T-helper 22 cell (primary cell): ENCODE results near the gene SBNO1.
"Not testable (repeated sequence)": the region's sequence is repeated elsewhere in the genome, so short reads cannot be mapped to it uniquely, and the experiment has no call there.

Experiments
- DNase-seq: peaks from one replicate; pipeline ENCODE4 v3.0.0-alpha.2; 2020; ENCODE audit warnings: low read depth

The SBNO1 gene

DNA sequence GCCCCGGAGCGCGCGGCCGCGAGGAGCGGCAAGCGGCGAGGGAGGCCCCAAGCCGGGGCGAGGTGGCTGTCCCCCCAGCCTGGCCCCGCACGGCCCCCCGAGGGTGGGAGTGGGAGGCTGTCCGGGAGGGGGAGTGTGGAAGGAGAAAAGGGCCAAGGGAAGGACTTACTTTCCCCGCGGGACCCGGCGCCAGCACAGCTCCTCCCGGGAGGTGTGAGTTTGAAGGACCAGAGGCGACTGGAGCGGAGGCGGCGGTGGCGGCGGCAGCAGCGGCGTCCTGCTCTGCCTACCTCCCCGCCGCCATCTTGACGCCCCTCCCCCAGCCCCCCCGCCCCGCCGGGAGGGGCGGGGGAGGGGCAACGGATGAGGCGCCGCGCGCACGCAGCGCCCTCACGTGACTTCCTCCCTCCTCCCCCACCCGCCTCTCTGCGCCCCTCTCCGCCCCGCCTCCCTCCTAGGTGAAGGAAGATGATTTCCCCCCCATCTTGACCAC lies at the start of gene SBNO1:
Gene SBNO1, minus strand, starts transcription at position 316 of the 493 bp plus-strand sequence. CDS start 14,406 bp downstream, outside the sequence.
- peak; percentile 88 for DNase-seq

DNA sequence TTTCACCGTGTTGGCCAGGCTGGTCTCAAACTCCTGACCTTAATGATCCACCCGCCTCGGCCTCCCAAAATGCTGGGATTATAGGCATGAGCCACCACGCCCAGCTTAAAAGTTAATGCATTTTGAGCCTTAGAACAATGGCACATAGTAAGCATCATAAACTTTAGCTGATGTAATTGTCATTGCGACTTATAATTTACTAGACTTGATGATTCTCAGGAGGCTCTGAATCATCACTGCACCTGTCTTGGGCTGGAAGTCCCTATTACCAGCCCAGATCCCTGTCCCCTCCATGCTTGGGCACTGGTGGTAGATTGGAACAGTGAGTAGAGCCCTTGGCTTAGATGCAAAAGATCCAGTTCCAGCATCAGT lies 45.4 kb upstream of the SBNO1 start:
- no peak for DNase-seq

DNA sequence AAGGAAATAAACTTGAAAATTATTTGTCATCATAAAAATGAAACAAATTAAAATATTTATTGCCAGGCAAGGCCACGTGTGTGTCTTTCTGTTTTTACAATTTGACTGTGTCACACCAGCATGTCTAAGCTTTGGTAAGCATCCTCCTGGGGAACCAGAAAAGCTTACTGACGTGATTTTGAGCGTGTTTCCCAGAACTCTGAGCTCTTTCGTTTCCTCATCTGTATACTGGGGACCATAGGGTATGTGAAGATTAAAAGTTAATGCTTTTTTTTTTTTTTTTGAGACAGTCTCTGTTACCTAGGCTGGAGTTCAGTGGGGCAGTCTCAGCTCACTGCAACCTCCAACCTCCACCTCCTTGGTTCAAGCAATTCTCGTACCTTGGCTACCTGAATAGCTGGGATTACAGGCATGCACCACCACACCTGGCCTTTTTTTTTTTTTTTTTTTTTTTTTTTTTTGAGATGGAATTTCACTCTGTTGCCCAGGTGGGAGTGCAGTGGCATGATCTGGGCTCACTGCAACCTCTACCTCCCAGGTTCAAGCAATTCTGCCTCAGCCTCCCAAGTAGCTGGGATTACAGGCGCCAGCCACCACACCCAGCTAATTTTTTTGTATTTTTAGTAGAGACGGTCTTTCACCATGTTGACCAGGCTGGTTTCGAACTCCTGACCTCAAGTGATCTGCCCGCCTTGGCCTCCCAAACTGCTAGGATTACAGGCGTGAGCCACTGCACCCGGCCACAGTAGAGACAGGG lies 44.8 kb upstream of the SBNO1 start:
- DNase-seq: not testable (repeated sequence)

DNA sequence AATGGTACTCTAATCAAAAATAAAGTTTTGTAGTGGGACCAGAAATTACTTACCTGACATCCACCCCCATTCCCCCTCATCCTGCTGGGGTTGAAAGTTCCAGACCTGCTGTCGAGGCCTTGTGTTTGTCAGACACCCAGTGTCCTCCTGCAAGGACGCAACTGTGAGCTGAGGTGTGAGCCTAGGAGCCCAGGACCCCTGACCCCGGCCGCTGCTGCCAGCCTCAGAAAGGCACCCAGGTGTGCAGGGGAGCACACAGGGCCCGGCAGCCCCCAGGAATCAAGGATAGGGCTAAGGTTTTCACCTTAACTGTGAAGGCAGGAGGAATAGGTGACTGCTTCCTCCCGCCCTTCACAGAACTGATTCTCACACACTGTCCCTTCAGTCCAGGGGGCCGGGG lies 44.0 kb upstream of the SBNO1 start:
- not testable (repeated sequence) for DNase-seq

DNA sequence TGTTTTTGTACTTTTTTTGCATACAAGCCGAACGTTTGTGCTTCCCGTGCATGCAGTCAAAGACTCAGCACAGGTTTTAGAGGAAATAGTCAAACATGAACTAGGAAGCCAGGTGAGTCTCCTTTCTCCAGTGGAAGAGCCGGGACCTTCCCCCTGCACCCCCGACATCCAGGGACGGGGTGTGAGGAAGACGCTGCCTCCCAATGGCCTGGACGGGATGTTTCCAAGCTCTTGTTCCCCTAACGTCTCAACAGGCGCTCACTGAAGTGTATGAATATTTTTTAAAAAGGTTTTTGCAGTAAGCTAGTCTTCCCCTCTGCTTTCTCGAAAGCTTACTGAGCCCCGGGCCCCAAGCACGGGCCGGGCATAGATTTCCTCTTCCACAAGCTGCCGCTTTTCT lies 43.3 kb upstream of the SBNO1 start:
- DNase-seq: not testable (repeated sequence)

DNA sequence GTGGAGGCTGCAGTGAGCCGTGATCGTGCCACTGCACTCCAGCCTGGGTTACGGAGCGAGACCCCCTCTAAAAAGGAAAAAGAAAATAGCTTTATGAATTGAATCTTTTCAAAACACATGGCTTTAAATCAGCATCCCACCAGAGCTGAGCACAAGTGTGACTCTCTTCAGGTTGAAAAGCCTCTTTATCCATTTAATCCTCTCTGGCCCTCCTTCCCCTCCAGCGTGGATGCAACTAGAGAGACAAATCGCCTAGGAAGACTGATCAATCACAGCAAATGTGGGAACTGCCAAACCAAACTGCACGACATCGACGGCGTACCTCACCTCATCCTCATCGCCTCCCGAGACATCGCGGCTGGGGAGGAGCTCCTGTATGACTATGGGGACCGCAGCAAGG lies 42.6 kb upstream of the SBNO1 start:
- not testable (repeated sequence) for DNase-seq

DNA sequence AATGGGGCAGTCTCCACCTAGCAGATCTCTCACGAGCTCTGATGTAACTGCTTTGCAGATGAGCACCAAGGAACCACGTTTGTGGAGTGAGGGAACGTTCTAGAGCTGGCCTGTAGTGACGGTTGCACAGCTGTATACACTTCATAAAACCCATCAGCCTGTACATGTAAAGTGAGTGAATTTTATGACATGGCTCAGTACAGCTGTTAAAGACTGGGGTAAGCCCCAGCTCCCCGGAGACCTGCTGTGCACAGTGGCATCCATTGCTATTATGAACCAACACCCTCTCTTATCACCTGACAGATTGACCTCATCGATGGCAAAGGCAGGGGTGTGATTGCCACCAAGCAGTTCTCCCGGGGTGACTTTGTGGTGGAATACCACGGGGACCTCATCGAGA lies 39.9 kb upstream of the SBNO1 start:
- no peak for DNase-seq

DNA sequence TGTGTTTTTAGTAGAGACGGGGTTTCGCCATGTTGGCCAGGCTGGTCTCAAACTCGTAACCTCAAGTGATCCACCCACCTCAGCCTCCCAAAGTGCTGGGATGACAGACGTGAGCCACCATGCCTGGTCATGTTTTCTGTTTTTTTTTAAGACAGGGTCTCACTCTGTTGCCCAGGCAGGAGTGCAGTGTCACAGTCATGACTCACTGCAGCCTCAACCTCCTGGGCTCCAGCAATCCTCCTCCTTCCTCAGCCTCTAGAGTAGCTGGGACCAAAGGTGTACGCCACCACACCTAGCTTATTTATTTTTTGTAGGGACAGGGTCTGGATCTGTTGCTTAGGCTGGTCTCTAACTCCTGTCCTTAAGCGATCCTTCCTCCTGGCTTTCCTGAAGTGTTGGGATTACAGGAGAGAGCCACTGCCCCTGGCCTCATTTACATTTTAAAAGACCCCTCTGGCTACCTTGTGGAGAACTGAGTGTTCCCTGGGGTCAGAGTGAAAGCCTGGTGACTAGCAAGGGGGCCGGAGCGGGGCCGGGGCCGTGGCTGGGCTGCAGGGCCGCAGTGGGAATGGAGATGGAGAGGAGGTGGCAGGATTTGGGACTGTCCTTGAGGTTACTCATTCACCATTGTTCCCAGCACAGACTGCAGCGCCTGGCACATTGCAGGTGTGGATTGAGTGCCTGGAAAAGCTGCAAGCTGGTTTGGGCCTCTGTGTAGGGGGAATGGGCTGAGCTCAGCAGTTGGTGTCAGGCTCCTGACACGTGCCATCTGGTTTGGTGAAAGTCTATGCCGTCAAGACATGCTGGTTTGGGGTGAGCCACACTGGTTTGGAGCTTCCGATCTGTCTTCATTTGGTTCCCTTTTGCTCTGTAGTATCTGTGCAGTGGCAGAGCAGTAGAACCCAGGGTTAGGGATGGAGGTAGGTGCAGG lies 37.4 kb upstream of the SBNO1 start:
- DNase-seq: no peak

DNA sequence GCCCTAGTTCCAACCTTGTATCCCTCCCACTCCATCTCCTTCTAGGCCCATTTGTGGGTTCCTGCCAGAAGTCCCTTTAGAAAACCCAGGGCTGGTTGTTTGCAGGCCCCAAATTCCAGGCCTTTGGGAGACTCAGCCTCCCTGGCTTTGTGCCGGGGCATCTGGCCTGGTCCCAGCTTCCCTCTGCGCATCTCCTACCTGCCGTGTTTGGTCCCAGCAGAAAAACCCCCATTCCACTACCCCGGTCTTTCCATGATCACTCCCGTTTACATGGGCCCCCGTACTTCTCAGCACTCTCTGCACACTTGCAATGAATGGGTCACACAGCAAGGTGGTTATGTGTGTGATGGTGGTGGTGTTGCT lies 34.6 kb upstream of the SBNO1 start:
- no peak for DNase-seq

DNA sequence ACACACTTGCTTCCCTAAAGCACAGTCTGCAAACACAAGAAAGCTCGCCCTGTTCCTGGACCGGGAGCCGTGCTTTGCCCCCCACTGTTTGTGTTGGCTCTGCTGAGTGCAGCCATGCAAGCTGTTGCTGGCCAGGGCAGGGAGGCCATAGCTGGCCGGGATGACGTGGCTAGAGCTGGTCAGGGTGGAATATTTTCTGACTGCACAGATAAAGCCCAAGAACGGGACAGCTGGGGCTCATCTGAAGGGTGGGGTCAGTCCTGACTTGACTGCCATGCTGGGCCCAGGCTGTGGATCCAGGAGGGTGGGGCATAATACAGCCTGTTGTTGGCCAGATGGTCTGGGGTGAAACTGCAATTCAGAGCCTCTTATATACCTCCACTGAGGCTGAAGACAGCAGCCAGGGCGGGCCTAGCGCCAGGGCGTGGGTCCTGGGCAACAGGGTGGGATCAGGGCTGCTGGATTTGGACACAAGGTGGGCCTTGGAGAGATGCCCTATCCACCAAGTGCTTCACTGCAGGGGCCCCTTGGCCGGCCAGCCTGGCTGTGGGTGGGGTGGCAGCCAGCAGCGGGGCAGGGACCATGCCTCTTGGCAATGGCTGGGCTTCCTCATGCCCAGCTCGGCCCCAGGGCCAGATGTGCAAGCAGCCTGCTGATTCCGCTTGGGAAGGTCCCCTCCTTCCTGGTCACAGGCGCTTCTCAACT lies 34.1 kb upstream of the SBNO1 start:
- DNase-seq: no peak

DNA sequence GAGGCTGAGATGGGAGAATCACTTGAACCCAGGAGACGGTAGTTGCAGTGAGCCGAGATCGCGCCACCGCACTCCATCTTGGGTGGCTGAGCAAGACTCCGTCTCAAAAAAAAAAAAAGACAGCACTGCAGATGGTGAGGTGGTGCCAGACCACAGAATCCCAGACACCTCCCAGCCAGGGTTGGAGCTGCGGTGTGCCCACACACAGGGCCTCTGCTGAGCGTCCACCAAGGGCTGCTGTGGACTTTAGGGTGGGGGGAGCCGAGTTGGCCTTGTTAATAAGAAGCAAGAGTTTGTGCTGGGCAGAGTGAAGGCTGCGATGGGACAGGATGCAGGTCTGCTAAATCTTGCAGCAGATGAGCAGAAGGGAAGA lies 33.5 kb upstream of the SBNO1 start:
- DNase-seq: no peak

DNA sequence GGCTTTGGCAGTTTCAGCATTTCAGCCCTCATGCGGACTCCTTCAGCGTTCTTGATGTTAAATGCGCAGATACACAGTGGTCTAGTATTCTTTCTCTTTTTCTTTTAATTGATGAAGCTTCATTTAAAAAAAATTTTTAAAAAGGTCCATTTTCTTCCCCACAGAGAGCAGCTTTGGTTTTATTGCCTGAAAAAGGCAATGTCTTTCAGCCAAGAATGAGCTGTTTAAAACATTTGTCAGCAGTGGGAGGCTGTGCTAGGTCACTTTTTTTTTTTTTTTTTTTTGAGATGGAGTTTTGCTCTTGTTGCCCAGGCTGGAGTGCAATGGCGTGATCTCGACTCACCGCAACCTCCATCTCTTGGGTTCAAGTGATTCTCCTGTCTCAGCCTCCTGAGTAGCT lies 32.8 kb upstream of the SBNO1 start:
- DNase-seq: no peak

DNA sequence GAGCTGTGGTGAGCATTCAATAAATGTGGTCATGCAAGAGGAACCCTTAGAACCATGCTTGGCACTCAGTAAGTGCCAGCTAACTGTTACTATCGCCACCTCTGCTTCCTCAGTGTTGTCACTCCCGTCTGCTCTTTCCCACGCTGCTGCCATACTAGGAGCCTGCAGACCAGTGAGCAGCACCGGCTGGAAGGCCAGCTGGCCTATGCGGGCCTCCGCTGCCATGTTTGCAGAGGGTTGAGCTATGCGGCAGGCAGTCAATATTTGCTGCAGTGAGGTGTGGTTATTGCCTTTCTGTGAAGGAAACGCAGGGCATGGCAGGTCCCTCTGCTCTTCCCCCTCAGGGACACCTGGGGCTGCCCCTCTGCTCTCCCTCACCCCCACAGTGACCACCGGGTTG lies 32.3 kb upstream of the SBNO1 start:
- no peak for DNase-seq

DNA sequence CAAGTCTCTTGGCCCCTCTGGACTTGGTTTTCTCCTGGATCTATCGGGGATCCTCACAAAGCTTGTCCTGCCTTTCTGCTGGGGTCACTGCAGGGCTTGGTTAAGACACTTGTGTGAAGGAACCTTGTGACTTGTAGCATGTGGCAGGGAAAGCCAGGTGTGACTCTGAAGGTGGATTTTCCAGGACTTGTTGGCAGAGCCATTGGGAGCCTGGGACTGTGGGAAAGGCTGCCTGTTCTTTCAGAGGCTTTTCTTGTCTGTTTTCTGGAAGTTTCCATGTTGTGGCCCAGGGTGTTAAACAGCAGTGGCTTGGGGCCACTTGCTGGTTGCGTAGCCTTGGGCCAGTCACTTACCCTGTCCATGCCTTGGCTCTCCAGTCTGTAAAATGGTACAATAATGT lies 31.9 kb upstream of the SBNO1 start:
- no peak for DNase-seq

DNA sequence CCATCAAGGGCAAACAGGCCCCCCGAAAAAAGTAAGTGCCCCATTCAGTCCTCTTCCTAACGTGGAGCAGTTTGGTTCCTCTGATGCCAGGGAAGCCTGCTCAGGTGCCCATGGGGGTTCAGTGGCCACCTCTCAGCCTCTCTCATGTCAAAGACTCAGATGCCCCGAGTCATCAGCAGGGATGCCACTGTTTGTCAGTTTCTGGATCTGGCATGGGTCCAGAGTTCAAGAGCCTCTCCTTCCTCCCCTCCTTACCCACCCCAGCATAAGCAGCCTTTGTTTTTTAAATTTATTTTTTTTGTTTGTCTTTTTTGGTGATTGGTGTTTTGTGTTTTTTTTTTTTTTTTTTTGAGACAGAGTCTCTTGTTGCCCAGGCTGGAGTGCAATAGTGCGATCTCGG lies 30.6 kb upstream of the SBNO1 start:
- DNase-seq: no peak

DNA sequence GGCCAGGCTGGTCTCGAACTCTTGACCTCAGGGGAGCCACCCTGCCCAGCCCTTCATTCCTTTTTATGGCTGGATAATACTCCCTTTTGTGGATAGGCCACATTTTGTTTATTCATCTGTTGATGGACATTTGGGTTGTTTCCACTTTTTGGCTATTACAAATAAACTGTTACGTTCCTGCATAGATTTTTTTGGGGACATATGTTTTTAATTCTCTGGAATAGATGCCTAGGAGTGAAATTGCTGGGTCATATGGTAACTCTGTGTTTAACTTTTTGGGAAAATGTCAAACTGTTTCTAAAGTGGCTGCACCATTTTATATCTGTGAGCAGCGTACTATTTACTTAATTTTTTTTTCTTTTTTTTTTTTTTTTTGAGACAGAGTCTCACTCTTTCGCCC lies 29.1 kb upstream of the SBNO1 start:
- DNase-seq: no peak

DNA sequence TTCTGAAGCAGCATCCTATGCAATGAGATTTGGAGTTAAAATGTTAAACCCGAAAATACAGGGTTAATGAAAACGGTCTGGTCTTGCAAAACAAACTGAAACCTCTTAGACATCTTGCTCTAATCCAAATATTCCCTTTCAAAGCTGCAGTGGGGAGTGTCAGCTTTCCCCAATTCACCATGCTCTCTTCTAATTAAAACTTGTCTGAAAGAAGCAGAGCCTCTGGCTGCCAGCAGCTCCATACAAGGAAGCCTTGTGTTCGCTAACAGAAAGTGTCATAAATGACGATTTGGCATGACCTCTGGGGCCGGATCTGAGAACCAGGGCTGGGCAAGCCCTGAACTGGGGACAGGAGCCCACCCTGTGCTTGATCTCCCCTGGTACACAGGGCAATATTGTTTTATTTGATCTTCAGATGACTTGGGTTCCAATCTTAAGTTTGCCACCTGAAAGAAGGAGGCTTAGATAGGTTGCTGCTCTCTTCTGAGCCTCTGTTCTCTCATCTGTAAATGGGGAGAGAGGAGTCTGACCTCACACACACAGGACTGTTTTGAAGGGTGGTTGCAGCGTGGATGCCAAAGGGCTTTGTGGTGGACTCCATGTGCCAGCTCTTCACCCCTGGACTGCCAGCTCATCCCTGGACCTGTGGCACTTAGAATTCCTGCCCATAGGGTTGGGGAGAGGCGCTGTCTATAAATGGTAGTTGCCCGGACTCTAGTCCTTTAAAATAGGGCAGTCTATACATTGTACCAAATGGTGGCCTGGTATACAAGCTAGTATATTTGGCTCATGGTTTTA lies 27.1 kb upstream of the SBNO1 start:
- DNase-seq: no peak

DNA sequence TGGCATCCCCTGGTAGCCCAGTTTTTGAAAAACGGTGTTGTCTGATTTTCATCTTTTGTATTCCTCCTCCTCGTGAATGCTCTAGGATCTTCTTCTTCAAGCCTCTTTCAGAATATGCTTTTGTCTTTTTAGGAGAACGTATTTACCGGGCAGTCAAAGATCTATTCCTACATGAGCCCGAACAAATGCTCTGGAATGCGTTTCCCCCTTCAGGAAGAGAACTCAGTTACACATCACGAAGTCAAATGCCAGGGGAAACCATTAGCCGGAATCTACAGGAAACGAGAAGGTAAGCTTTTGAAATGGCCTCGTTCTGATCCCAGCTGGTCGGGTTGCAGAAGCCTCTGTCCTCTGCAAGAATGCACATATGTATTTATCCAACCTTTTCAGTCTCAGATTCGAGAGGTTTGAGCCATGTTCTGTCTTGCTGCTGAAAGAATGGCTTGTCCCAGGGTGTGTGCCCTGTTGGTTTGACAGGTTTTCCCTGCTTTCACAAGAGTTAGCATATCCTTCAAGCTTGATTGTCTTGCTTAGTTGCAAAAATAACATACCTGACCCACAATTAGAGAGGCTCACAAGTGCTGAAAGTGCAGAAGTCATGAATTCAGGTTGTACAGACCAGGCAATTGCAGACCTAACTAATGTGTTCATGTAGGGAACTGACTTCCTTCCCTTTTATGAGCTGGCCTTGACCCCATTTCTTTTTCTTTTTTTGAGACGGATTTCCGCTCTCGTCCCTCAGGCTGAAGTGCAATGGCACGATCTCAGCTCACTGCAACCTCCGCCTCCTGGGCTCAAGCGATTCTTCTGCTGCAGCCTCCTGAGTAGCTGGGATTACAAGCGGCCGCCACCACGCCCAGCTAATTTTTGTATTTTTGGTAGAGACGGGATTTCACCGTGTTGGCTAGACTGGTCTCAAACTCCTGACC lies 26.1 kb upstream of the SBNO1 start:
- no peak for DNase-seq

DNA sequence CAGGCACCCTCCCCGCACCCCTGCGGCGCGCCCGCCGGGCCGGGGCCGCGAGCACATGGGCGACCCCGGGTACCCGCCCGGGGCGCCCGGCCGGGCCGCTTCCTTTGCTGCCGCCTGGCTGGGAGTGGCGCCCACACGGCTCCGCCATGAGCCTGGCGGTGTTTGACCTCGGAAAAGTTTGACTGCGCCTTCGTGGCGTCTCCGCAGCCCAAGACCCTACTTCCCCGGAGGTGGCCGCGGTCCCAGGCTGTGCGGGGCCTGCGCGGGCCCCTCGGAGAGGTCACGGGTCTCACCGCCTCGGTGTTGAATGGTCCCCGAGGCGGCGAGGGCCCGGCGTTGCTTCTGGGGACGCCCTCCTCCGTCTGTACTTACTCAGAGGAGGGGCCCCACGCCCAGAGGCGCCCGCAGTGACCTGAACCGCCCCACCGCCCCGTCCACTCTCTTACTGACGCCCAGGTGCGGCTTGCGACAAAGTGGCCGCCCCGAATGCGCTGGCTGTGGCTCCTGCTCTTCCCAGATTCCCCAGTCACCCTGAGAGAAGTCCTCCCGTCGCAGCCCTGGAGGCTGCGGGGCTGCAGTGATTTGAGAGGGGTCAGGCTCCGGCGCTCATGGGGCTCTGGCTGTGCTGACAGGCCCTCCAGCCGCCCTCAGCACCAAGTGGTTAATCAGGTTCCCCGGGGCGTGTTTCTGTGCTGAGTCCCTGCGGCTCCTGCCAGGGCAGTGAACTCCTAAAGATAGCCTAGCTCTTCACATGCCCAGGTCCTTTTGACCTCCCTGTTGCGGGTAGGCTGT lies 25.1 kb upstream of the SBNO1 start:
- DNase-seq: peak; percentile 4
